NAMALWA (cell line): ENCODE measurements around the gene FGGY.
"Not testable (repeated sequence)": the region's sequence is repeated elsewhere in the genome, so short reads cannot be mapped to it uniquely, and the experiment has no call there.

Experiments
- DNase-seq: peaks from one replicate; pipeline ENCODE4 v3.0.0-alpha.2; 2015; ENCODE audit warnings: low spot score

Gene FGGY

DNA sequence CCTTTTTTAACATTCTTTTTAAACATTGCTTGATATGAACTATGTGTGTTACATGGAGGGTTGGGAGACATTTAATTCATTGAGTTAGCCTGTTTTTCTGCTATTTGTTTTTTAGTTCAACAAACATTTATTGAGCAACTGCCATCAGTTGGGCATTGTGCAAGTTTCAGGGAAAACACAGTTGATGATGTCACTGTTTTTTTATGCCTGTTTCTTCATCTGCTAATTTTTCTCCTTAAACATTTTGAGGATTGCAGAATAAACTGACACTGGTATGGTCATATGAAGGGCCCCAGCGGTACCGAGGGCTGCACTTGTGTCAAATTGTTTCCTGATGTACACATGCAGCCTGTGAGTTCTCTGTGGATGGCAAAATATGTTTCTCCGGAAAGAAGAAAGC is 253.0 kb downstream of the FGGY start:
- DNase-seq: no peak

DNA sequence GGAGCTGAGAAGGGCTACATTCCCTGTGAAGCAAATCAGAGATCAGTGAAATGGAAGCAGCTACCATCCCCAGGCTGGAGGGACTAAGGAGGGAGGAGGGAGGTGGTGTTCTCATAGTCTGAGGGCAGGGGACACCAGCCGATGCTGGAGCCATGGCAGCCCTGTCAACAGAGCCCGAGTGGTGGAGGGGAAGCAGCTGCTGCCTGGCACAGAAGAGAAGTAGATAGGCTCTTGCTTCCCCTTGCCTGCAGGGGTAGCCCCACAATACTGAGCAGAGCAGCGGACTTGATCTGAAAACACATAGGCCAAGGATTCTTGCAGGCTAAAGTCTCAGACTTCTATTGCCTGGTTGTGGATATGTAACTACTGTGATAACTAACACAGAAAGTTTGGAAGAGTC is 255.1 kb downstream of the FGGY start:
- no peak for DNase-seq

DNA sequence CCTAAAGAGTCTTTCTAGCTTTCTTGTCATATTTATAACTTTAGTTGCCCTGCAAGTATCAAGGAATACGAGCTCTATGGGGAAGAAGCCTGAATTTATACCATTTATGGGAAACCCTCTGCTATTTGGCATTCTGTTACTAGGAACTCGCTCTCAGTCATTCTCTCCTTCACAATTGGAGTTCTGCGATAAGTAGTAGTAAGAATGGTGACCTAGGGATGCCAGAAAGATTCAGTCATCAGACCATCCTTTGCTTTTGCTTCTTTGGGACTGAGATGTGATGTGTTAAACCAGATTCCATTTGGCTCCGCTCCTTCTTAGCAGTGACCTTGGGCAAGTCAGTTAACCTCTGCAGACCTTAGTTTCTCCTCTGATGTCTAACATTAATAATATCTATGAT is 256.5 kb downstream of the FGGY start:
- no peak for DNase-seq

DNA sequence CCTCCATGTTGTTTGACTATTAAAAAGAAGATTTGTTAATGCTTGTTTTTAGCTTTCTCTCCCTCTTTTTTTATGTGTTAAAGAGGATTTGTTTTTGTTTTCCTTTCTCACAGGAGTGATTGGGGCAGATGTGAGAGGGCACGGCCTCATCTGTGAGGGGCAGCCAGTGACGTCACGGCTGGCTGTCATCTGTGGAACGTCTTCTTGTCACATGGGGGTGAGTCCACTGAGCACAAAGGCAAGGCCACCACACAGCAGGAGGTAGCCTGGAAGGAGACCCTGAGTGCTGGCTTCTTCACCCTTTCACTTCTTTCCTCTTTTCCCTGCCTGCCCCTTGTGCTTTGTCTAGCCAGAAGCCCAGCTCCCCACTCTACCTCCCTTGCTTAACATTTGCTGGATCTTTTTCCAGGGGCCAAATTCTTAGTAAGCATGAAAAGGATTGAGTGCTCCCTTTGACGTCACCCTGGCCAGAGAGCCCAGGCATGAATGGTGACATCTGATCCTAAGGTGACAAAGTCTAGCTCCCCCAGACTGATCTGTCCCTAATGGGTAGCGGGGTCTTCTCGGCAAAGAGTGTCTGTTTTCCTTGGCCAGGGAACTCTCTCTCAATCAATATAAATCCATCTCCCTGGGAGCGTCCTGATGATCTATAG is 257.2 kb downstream of the FGGY start:
- no peak for DNase-seq

DNA sequence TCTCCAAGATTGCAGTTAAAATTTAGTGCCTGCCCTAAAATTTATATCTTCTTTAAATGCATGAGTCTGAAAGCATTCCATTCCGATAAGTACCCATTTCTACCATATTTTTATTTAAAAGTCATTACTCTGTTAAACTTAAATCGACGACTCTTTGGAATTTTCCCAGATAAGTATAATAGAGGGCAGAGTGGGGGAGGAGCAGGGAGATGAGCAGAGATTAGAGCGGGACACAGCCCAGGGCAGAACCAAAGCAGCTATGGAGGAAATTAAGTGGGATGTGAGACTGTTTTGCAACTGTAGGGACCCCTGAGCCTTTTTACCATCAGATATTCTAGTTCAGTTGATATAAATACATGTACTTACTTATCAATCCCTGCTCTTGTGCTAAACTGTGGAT is 257.9 kb downstream of the FGGY start:
- DNase-seq: no peak

DNA sequence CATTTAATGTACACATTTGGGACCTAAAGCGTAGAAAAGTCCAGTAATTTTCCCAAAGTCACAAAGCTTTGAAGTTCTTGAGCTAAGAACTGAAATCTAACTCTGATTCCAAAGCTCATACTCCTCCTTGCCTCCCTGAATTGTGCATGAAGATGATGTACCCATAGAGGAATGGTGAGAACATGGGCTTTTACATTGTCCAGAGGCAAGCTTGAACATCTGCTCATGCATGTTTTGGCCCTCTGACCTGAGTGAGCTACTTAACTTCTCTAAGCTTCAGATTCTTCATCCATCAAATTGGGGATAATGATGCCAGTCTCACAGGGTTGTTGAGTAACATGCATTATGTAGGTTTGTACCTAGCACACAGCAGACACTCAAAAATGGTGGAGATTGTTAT is 259.5 kb downstream of the FGGY start:
- no peak for DNase-seq

DNA sequence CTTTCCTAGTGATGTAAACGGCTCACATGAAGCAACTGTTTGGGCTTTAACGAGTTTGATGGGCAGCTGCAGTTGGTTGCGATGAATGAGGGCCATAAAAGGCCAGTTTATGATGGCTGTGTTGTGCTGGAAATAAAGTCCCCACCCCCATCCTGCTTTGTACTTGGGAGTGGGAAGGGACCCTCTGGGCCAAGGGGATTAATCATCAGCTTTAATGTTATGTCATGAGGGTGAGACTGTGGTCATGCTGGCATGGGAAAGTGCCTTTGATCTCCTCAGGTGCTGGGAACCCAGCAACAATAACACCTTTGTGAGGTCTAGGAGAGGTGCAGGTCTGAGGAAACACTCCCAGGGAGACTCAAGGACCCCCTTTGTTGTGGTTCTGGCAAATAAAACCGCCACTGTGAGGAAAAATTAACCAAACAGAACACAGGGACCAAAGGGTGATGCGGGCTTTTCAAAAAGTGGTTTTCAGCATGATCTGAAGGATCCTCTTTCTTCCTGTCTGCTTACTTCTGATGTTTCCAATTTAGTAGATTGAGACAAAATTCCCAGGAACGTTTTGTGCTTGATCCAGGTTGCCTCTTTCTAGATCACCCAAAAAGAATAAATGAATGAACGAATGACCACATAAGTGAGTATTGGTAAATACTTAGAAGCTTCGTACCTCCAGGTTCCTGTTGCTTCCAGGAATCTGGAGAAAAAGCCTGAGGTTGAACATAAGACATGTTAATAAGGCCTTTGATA is 260.1 kb downstream of the FGGY start:
- no peak for DNase-seq

DNA sequence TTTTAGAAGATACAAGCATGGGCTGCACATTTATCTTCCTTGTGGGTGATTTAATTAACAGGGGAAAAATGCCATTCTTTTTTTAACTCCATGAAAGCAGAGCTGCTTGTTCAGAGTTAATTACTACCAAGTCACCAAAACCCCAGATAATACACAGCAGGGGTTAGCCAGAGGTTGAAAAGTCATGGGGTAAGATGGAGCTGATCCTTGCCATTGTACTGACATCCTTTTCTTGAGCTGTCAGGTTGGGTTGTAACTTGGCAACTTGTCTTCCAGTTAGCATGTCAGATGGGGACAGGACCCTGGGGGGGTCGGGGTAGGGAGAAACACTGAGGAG is 260.6 kb downstream of the FGGY start:
- DNase-seq: no peak

DNA sequence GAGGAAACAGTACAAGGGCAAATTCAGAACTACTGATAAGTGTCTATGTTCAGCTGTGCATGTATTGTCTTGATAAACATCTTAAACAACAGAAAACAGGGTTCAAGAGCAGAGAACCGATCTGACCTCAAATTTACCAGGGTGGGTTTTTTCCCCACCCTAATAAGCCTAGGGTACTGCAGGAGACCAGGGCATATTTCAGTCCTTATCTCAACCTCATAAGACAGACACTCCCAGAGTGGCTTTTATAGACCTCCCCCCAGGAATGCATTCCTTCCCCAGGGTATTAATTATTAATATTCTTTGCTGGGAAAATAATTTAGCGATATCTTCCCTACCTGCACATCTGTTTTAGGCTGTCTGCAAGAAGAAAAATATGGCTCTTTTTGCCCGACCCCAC is 261.7 kb downstream of the FGGY start:
- DNase-seq: not testable (repeated sequence)

DNA sequence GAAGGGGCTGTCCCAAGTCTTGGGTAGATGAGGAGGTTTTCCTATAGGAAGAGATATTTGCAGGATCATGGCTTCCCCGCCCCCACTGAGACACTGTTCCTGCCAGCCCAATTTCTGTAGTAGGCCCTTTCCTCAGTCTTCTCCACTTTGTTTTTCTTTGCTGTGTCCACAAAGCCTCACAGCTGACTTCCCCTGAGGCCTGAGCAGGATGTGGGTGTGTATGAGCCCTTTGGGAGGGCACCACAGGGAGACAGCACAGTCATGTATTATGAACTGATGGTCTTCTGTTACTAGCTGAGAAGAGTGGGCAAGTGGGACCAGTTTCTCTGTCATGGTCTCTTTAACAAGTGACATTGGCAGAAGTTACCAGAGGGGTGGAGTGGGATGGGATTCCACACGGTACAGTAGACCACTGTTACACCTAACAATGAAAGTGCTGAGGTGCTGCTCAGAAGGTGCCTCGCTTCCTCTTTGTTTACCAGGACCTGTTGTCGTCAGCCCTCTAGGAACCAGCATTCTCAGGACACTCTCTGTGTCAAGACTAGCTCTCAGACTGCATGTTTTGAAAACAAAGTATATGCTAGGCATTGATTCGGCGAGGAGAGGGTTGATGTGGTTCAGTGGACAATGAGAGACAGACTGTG is 264.0 kb downstream of the FGGY start:
- DNase-seq: no peak

DNA sequence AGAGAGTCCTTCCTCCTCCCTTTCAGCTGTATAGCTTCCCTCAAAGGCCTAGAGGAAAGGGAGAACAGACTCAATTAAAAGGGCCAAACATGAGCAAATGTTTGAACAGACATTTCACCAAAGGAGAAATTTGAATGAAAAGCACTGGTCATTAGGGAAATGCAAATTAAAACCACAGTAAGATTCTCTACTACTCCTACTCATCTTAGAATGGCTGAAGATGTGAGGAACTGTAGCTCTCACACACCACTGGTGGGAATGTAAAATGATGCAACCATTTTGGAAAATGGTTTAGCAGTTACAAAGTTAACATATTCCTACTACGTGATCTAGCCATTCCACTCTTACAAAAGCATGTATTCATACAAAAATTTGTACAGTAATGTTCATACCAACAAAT is 264.9 kb downstream of the FGGY start:
- no peak for DNase-seq

DNA sequence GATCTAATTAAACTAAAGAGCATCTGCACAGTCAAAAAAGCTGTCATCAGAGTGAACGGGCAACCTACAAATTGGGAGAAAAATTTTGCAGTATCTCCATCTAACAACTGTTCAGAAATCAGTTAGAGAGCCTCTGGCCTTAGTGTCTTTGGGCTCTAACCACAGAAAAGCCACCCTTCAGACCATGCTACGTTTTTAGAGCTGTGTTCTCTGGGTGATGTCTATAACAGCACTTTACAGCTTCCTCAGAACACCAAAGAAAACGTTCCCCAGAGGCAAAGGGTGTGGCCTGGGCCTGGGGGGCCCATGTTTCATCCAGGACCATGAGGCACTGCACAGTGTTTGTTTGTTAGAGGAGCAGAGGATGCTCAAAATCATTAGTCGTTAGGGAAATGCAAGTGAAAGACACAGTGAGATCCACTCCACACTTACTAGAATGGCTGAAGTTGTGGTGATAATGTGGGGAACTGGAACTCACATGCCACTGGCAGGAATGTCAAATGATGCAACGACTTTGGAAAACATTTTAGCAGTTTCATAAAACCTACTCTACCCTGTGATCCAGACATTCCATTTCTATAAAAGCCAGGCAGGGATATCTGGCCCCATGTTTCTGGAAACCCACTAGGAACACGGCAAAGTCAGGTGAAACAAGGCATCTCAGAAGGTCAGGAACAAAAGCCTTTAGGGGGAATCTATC is 267.4 kb downstream of the FGGY start:
- DNase-seq: no peak

DNA sequence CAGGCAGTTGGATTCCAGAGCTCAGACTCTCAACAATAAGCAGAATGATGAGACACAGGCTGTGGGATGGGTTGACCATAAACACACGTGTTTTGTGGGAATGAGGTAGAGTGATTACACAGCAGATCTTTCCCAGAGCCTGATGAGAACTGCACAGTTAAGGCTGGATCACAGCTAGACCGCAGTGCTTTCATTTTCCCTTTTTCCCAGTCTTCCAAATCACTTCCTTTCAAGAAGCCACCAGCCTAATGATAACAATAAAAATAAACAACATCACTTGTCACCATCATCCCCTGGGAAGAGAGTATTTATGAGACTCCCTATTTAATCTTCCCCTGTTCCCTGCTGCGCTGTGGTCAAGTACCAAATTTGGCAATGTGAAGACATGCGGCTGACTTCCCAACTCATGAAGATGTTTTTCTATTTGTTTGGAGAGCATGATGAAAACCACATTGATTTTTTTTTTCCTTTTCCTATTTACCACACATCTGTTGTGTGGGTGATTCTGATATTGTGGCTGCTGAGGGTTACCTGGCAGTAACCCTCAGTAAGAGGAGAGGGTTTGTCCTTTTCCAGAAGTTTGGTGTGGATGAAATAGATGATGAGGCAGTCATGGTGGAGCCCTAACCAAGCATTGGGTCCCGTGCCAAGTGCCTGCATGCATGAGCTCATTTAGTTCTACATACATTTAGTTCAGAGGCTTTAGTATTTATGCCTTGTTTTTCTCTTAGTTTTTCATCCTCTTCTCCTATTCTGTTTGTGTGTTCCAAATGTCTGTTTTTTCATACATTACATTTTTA is 268.9 kb downstream of the FGGY start:
- no peak for DNase-seq

DNA sequence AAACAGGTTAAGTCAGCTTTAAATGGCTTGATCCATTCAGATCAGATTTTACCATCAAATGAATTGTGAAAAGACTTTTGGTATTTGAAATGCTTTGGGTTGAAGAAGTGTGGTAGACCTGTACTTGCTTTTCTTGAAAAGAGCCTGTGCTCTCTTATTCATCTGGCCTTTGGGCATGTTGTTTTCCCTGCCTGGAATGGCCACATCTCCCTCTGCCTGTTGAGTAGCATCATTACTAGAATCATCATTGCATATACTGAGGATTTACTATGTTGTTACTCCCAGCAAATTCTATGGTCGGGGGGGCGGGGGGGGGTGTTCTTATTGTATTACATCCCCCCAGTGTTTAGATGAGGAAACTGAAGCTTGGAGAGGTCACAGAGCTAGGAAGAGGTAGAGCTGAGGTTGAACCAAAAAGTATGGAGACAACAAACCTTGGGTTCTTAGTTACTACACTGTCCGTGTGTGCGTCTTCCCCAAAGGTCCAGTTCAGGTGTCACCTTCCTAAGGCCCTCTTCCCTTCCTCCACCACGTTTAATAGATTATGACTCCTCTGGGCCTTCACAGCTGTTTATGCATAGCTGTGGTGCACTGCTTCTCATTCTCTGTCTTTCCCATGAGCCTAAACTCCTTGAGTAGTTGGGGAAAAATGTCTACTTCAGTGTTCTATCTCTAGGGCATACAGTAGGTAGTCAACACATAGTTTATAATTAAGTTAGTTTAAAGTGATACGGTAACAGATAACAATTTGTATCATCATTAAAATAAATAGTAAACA is 271.5 kb downstream of the FGGY start:
- DNase-seq: no peak

DNA sequence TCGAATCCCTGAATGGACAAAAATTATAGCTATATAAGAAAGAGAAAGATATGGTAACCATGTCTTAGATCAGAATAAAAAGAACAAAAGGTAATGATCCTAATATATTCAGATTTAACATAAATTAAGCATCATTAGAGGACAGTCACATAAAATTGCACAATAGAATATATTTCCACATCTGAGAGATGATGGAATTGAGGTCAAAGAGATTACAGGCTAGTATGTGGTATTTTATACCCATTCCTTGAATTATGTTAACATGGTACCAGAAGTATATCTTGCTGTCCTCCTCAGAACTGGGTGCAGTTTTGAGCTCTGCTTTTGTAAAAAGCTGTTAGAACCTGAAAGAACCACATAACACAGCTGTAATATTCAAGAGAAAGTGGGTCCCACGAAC is 272.3 kb downstream of the FGGY start:
- no peak for DNase-seq

DNA sequence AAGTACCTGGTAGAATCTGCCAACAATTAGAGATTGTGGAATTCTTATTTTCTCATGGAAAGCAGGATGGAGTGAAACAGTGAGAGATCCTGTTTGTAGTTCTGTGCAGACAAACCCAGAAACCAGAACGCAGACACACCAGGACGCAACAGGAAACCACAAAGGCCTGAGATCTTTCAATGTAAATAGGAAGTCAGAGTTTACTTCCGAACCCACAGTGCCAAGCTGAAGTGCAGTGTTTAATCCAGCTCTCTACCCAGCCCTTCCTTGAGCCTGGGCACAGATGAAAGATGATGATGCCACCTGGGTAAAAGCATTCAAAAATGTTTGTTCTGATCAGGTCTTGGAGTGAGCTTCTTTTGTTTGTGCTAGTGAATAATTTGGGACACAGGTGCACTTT is 273.6 kb downstream of the FGGY start:
- peak; percentile 8 for DNase-seq

DNA sequence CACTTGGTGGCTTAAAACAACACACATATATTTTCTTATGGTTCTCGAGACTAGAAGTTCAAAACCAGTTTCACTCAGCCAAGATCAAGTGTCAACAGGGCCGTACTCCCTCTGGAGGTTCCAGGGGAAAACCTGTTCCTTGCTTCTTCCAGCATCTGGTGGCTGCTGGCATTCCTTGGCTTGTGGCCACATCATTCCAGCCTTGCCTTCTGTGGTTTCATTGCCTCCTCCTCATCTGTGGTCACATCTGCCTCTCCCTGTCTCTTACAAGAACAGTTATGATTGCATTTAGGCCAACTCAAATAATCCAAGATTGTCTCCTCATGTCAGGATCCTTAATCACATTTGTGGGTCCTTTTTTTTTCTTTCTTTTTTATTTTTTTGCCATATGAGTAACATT is 277.2 kb downstream of the FGGY start:
- DNase-seq: no peak

DNA sequence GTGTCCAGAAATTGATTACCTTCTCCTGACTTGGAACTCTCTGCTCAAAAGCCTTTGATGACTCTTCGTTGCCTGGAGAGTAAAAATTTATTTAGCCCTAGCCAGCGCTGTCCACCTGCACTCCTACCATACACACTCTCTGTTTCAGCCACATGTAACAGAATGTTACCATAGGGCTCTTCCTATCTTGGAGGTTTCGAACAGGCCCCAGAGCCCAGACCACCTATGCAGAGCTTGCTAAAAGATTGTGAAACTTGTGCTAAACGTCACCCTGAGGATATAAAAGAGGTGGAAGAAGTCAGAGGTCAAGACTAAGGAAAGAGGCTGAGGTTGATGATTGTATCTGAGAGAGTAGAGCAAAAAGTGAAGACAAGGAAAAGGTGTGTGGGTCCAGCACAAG is 280.9 kb downstream of the FGGY start:
- no peak for DNase-seq

DNA sequence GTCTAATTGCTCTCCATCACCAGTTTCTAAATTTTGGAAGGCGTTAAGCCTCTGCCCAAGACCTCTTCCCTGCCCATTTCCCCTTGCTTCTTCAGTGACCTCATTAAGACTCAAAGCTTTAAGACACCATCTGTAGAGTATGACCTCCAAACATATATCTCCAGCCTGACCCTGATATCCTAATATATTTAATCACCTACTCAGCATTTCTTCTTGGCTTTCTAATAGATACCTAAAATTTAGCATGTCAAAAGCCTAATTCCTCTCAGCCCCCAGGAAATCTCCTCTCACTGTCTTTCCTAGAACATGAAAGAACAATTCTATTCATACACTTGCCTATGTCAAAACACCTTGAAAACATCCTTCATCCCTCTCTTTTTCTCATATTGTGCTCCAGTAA is 282.3 kb downstream of the FGGY start:
- no peak for DNase-seq

DNA sequence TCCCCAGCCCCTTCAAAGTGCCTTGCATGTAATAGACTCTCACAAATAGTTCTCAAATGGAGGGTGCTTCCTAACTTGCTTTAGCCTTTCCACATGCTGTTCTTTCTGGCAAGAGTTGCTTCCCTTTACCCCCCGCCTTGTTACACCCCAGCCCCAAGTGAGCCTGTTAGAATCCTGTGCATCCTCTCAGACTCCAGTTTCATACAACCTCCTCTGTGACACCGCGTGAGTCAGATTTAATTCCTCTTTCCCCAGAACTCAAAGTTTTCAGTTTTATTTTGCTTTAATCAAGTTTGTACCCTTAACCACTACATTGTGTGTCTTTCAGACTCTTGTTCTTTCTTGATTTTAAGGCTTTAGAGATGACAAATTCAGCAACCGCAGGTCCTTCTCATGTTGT is 283.4 kb downstream of the FGGY start:
- no peak for DNase-seq

DNA sequence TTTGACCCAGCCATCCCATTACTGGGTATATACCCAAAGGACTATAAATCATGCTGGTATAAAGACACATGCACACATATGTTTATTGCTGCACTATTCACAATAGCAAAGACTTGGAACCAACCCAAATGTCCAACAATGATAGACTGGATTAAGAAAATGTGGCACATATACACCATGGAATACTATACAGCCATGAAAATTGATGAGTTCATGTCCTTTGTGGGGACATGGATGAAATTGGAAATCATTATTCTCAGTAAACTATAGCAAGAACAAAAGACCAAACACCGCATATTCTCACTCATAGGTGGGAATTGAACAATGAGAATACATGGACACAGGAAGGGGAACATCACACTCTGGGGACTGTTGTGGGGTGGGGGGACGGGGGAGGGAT is 295.5 kb downstream of the FGGY start:
- DNase-seq: not testable (repeated sequence)
